ENCODE results near the gene ARHGAP32. TPM values are rescaled to one million over a fixed set of nuclear protein-coding genes. Genes with fewer than 3 reads are reported as not detected.

Gene ARHGAP32
- total RNA-seq (2014; rRNA removed; shearing (Covaris generic)) (4.7 and 5.5 TPM in 2 replicates), polyA plus RNA-seq (2016; fragmentation: Nextera tagmentation; extraction: Ambion mirVana) (1.2 and 1.3 TPM in 2 replicates)

DNA sequence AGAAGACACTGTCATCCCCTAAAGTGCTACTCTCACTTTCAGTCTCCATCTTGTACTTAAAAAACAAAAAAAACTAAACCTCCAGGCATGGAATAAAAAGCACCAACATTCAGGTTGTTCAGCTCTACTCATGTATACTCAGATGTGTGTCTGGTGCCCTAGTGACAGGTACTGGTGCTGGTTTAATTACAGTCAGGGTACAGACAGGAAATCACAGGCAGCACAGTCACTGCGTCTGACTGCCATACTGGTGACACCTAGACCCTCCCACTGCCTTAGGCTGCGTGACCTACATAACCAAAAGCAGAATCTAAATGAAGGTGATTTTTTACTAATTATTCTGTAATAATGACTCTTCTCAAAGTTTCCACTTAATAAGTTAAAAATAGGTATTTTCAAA, at the start of gene ARHGAP32:
TSS of gene ARHGAP32 (minus strand) at position 176 of the 400 bp plus-strand sequence. CDS start at position 49, 127 bp downstream.
- H3K9me2 ChIP-seq (ENCODE audit: insufficient read depth), result no peaks in the 10 kb centered on the region
- H3K9me3 ChIP-seq (ENCODE audit: low read depth), result no peaks in the 10 kb centered on the region
- H3K4me2 ChIP-seq (ENCODE audit: unreplicated experiment), result no peak within 1 kb of the TSS
- peaks cover 42% of the 10 kb centered on the region for H3K79me2 ChIP-seq (ENCODE audit: insufficient read depth)
- 94 to 95% methylated on average over 2 of the region's 2 CpGs for WGBS, 2 experiments (ENCODE audit: low coverage in 1 of 2, low lambda C conversion rate in 2 of 2, missing lambda C conversion rate in 2 of 2)
- no peak within 1 kb of the TSS for H3K9ac ChIP-seq
- DNase-seq, result no peak
- no peak within 1 kb of the TSS for H2AFZ ChIP-seq
- no peak within 1 kb of the TSS for H3K4me3 ChIP-seq
- no peaks in the 10 kb centered on the region for H3K27me3 ChIP-seq (replicated peaks; ENCODE audit: insufficient read depth)
- in situ Hi-C loops (cut with MboI), result no loop called here
- H4K20me1 ChIP-seq (ENCODE audit: insufficient read depth), result no peaks in the 10 kb centered on the region; the same call in 1 of the 2 replicates
- H3K27ac ChIP-seq, result no peak within 1 kb of the TSS
- H3K4me1 ChIP-seq (ENCODE audit: insufficient read depth), result peaks cover 9% of the 10 kb centered on the region
- TF ChIP-seq EZH2phosphoT487 (IDR thresholded peaks at IDR 0.05; ENCODE audit: insufficient read depth, low read depth), result no peak
- TF ChIP-seq EZH2 (IDR thresholded peaks at IDR 0.05; ENCODE audit: insufficient read depth, poor library complexity, severe bottlenecking), result no peak
- no peaks in the 10 kb centered on the region for H3K36me3 ChIP-seq (ENCODE audit: low read depth)
- H3F3A ChIP-seq (ENCODE audit: insufficient read depth), result peaks cover 5% of the 10 kb centered on the region; the same call in 1 of the 2 replicates

DNA sequence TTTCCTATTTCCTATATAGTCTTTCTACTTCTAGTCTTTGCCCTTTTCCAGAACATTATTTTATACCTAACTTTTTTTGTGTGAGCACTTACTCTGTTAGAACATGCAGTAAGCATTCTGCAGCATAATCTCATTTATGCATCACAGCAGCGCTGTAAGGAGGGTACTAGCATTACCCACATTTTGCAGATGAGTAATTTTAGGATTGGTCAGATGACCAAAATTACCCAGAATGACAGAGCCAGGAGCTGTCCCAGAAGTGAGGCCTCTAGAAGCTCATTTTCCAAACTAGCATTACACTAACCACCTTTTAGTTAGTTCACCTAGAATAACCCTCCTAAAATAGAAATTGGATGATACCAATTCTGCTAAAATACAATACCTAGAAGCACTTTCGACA, 47.1 kb upstream of the ARHGAP32 start:
- Histone ChIP-seq H3K4me1 (ENCODE audit: insufficient read depth) (no peaks in the 10 kb centered on the region), H3K79me2 (ENCODE audit: insufficient read depth) (peaks cover 60% of the 10 kb centered on the region), H3K9me3 (ENCODE audit: low read depth) (no peaks in the 10 kb centered on the region), H3K27ac (no peak overlapping the region), H3F3A (ENCODE audit: insufficient read depth) (no peaks in the 10 kb centered on the region), H3K36me3 (ENCODE audit: low read depth) (no peaks in the 10 kb centered on the region), H3K4me2 (ENCODE audit: unreplicated experiment) (no peak overlapping the region), H2AFZ (no peak overlapping the region), H3K9me2 (ENCODE audit: insufficient read depth) (no peaks in the 10 kb centered on the region), H3K27me3 (replicated peaks; ENCODE audit: insufficient read depth) (no peaks in the 10 kb centered on the region), H4K20me1 (ENCODE audit: insufficient read depth) (no peaks in the 10 kb centered on the region), H3K9ac (no peak overlapping the region), H3K4me3 (no peak overlapping the region)
- in situ Hi-C loops (cut with MboI), result no loop called here
- no peak for DNase-seq
- TF ChIP-seq EZH2 (IDR thresholded peaks at IDR 0.05; ENCODE audit: insufficient read depth, poor library complexity, severe bottlenecking) (no peak), EZH2phosphoT487 (IDR thresholded peaks at IDR 0.05; ENCODE audit: insufficient read depth, low read depth) (no peak)
- WGBS, 2 experiments (ENCODE audit: low coverage in 1 of 2, low lambda C conversion rate in 2 of 2, missing lambda C conversion rate in 2 of 2), result 98% methylated on average over 2 of the region's 2 CpGs

DNA sequence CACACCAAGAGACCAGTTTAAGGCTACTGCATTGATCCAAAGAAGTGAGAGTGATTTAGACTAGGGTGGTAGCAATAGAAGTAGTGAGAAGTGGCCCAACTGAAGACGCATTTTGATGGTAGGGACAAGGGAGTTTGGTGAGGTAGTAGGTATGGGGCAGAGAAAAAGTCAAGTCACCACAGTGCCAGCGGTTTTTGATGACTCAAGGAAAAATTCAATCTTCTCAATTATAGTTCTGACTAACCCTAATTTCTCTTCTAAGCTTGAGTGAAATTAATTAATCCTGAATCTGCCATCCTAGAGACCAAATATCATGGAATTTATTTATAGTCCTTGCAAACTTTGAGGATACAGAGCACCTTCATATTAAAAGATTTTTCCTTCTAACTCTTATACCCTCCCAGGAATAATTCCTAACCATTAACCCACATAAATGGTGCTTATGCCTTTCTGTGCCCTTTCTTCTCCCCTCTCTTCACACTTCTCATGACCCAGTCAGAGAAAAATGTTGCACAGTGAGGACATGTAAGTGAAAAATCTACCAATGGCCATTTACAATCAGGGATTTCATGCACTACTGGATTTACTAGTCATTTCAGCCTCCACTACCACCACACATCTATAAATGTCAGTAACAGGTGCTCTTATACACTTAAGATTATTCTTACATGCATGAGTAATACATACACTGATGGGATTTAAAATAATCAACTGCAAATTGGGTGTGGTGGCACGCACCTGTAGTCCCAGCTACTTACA, 45.9 kb upstream of the ARHGAP32 start:
- Histone ChIP-seq H3K4me1 (ENCODE audit: insufficient read depth) (no peaks in the 10 kb centered on the region), H3K79me2 (ENCODE audit: insufficient read depth) (peaks cover 48% of the 10 kb centered on the region)
- DNase-seq, result no peak

DNA sequence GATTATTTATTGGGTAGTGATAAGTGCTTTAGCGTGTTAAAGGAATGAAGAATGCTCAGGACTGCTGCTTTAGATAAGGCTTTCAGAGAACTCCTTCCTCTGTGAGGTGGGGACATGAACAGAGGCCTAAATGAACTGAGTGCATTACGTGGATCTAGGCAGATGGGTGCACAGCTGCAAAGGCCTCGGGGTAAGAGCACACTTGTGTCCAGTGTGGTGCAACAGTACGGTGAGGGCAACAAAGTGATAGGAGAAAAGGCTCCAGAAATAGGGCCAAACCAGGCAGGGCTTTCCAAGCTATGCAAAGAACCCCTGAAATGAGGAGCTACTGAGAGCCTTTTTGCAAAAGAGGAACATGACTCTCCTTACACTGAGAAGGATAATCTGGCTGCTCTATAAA, 45.3 kb upstream of the ARHGAP32 start:
- no peak for DNase-seq
- no peaks in the 10 kb centered on the region for H3K9me2 ChIP-seq (ENCODE audit: insufficient read depth)
- H3K27ac ChIP-seq, result no peak overlapping the region
- no peak for TF ChIP-seq EZH2phosphoT487 (IDR thresholded peaks at IDR 0.05; ENCODE audit: insufficient read depth, low read depth)
- H3K4me3 ChIP-seq, result no peak overlapping the region
- no peak overlapping the region for H3K4me2 ChIP-seq (ENCODE audit: unreplicated experiment)
- no peak overlapping the region for H3K9ac ChIP-seq
- in situ Hi-C loops (cut with MboI), result no loop called here
- H3K36me3 ChIP-seq (ENCODE audit: low read depth), result no peaks in the 10 kb centered on the region
- H3K79me2 ChIP-seq (ENCODE audit: insufficient read depth), result peaks cover 42% of the 10 kb centered on the region
- no peaks in the 10 kb centered on the region for H3K4me1 ChIP-seq (ENCODE audit: insufficient read depth)
- H3K27me3 ChIP-seq (replicated peaks; ENCODE audit: insufficient read depth), result no peaks in the 10 kb centered on the region
- WGBS, 2 experiments (ENCODE audit: low coverage in 1 of 2, low lambda C conversion rate in 2 of 2, missing lambda C conversion rate in 2 of 2), result 98 to 99% methylated on average over 4 of the region's 4 CpGs
- no peaks in the 10 kb centered on the region for H3K9me3 ChIP-seq (ENCODE audit: low read depth)
- H2AFZ ChIP-seq, result no peak overlapping the region
- H3F3A ChIP-seq (ENCODE audit: insufficient read depth), result no peaks in the 10 kb centered on the region
- H4K20me1 ChIP-seq (ENCODE audit: insufficient read depth), result no peaks in the 10 kb centered on the region

More for the DNA sequence above, 45.9 kb upstream of the ARHGAP32 start:
- Histone ChIP-seq H3K4me2 (ENCODE audit: unreplicated experiment) (no peak overlapping the region), H3K4me3 (no peak overlapping the region), H4K20me1 (ENCODE audit: insufficient read depth) (no peaks in the 10 kb centered on the region), H2AFZ (no peak overlapping the region), H3K27ac (no peak overlapping the region), H3K27me3 (replicated peaks; ENCODE audit: insufficient read depth) (no peaks in the 10 kb centered on the region), H3K36me3 (ENCODE audit: low read depth) (no peaks in the 10 kb centered on the region), H3K9me2 (ENCODE audit: insufficient read depth) (no peaks in the 10 kb centered on the region), H3F3A (ENCODE audit: insufficient read depth) (no peaks in the 10 kb centered on the region), H3K9me3 (ENCODE audit: low read depth) (no peaks in the 10 kb centered on the region), H3K9ac (no peak overlapping the region)
- WGBS, 2 experiments (ENCODE audit: low coverage in 1 of 2, low lambda C conversion rate in 2 of 2, missing lambda C conversion rate in 2 of 2), result 93 to 98% methylated on average over 3 of the region's 3 CpGs
- in situ Hi-C loops (cut with MboI), result no loop called here
- TF ChIP-seq EZH2 (IDR thresholded peaks at IDR 0.05; ENCODE audit: insufficient read depth, poor library complexity, severe bottlenecking) (no peak), EZH2phosphoT487 (IDR thresholded peaks at IDR 0.05; ENCODE audit: insufficient read depth, low read depth) (no peak)
